ENCODE measurements around the gene CDH10. TPM values are rescaled to one million over a fixed set of nuclear protein-coding genes. Genes with fewer than 3 reads are reported as not detected.

CDH10 gene
- total and polyA plus RNA-seq, 4 donors, result 0.09 TPM; not detected in 3

- H3K36me3 ChIP-seq (ENCODE audit: control insufficient read depth in 4 of 4, insufficient read depth in 3 of 4, low read depth in 1 of 4, low read length in 3 of 4), result no peaks in the 10 kb centered on the region
- no peak for DNase-seq (ENCODE audit: low spot score)
- H3K9ac ChIP-seq (ENCODE audit: low read depth in 1 of 2, low read length in 2 of 2), result no peak overlapping the region
- H3K4me1 ChIP-seq (ENCODE audit: control insufficient read depth in 4 of 4, insufficient read depth in 4 of 4, low read length in 3 of 4), result no peaks in the 10 kb centered on the region
- H3K9me3 ChIP-seq (ENCODE audit: control insufficient read depth in 4 of 4, low read length in 3 of 4), result no peaks in the 10 kb centered on the region
- TF ChIP-seq TAF1 (conservative IDR thresholded peaks at IDR 0.05) (no peak), NR2F2 (IDR thresholded peaks at IDR 0.05) (no peak), REST (IDR thresholded peaks at IDR 0.05) (no peak), HNF4G (IDR thresholded peaks at IDR 0.05) (no peak), EGR1 (IDR thresholded peaks at IDR 0.05; ENCODE audit: low read depth in 2 of 2) (no peak), ZBTB33 (IDR thresholded peaks at IDR 0.05) (no peak), ATF3 (IDR thresholded peaks at IDR 0.05) (no peak), SP1 (IDR thresholded peaks at IDR 0.05) (no peak), HNF4A (conservative IDR thresholded peaks at IDR 0.05) (no peak), MAX (IDR thresholded peaks at IDR 0.05) (no peak), RXRA (IDR thresholded peaks at IDR 0.05) (no peak), FOXA1 (IDR thresholded peaks at IDR 0.05) (no peak), YY1 (IDR thresholded peaks at IDR 0.05) (no peak), FOXA2 (IDR thresholded peaks at IDR 0.05) (no peak), GABPA (IDR thresholded peaks at IDR 0.05 in 1 of 2, conservative IDR thresholded peaks at IDR 0.05 in 1 of 2) (no peak), RAD21 (IDR thresholded peaks at IDR 0.05) (no peak), JUND (IDR thresholded peaks at IDR 0.05) (no peak), CTCF (IDR thresholded peaks at IDR 0.05; ENCODE audit: low read depth, low read length, missing input control) (no peak)
- 78% methylated on average over 3 of the region's 3 CpGs for WGBS
- no peak overlapping the region for H3K4me3 ChIP-seq (ENCODE audit: low read depth in 1 of 3, low read length in 3 of 3)
- no peaks in the 10 kb centered on the region for H3K27me3 ChIP-seq (ENCODE audit: control insufficient read depth in 4 of 4, insufficient read depth in 4 of 4, low read length in 3 of 4)
- H3K27ac ChIP-seq (ENCODE audit: low read depth in 1 of 2, low read length in 2 of 2), result no peak overlapping the region
These were observed 147.6 kb downstream of the CDH10 start for GRCh38 chr5:24497145-24497544.
